ENCODE results near the gene ABCA1.
"Not testable (repeated sequence)": the region's sequence is repeated elsewhere in the genome, so short reads cannot be mapped to it uniquely, and the experiment has no call there.

- TF ChIP-seq CTCF, POLR2A (IDR thresholded peaks at IDR 0.05): not testable (repeated sequence)
Measured at GRCh38 chr9:104769029-104769428, 158.9 kb downstream of the ABCA1 start.
